NCI-H774 (cell line): ENCODE results near the gene LARGE1.

ENCODE experiments used
- DNase-seq: peaks from one replicate; lab custom pipeline; 2025; lab: John Stamatoyannopoulos, UW

The LARGE1 gene

GRCh38 chr22:33920197-33920540 lies at the start of gene LARGE1:
TSS of gene LARGE1 (minus strand) at chr22:33920476.
- no peak for DNase-seq

- no peak for DNase-seq
Observed at GRCh38 chr22:33969045-33969444, 48.8 kb upstream of the LARGE1 start.

GRCh38 chr22:33964121-33964520 lies 43.8 kb upstream of the LARGE1 start:
- no peak for DNase-seq

GRCh38 chr22:33962409-33962808 lies 42.1 kb upstream of the LARGE1 start:
- DNase-seq, result no peak

GRCh38 chr22:33958741-33959140 lies 38.5 kb upstream of the LARGE1 start:
- DNase-seq, result no peak

GRCh38 chr22:33957086-33957485 lies 36.8 kb upstream of the LARGE1 start:
- no peak for DNase-seq

- no peak for DNase-seq
Observed at GRCh38 chr22:33952776-33953175, 32.5 kb upstream of the LARGE1 start.

GRCh38 chr22:33940741-33941140 lies 20.5 kb upstream of the LARGE1 start:
- DNase-seq, result no peak

- no peak for DNase-seq
Observed at GRCh38 chr22:33932997-33933396, 12.7 kb upstream of the LARGE1 start.

- no peak for DNase-seq
Observed at GRCh38 chr22:33931406-33931805, 11.1 kb upstream of the LARGE1 start.

GRCh38 chr22:33927752-33928151 lies 7.5 kb upstream of the LARGE1 start:
- no peak for DNase-seq

- DNase-seq, result no peak
Observed at GRCh38 chr22:33925194-33925593, 4.9 kb upstream of the LARGE1 start.

- DNase-seq, result peak; percentile 7
Observed at GRCh38 chr22:33923660-33924246, 3.5 kb upstream of the LARGE1 start.

- no peak for DNase-seq
Observed at GRCh38 chr22:33923033-33923432, 2.8 kb upstream of the LARGE1 start.

- DNase-seq, result no peak
Observed at GRCh38 chr22:33922349-33922681, 2.0 kb upstream of the LARGE1 start.

GRCh38 chr22:33921525-33922348 lies 1.5 kb upstream of the LARGE1 start:
- DNase-seq, result no peak

- peak; percentile 87 for DNase-seq
Observed at GRCh38 chr22:33920927-33921524, 750 bp upstream of the LARGE1 start.

- no peak for DNase-seq
Observed at GRCh38 chr22:33919391-33920196, 682 bp downstream of the LARGE1 start.

GRCh38 chr22:33918676-33919365 lies 1.5 kb downstream of the LARGE1 start:
- DNase-seq, result no peak

GRCh38 chr22:33917744-33918406 lies 2.4 kb downstream of the LARGE1 start:
- no peak for DNase-seq

GRCh38 chr22:33914699-33915098 lies 5.6 kb downstream of the LARGE1 start:
- DNase-seq, result no peak

GRCh38 chr22:33914131-33914530 lies 6.1 kb downstream of the LARGE1 start:
- DNase-seq, result no peak
